HG02973 (cell line): ENCODE results near the gene TLCD3A.
"Not testable (repeated sequence)": the region's sequence is repeated elsewhere in the genome, so short reads cannot be mapped to it uniquely, and the experiment has no call there.

ENCODE experiments used
- ATAC-seq: cut with Tn5 transposase; IDR thresholded peaks from one replicate; pipeline ENCODE4 v1.9.1; 2021; ENCODE audit warnings: moderate library complexity; ENCODE audit not compliant: unreplicated experiment

The TLCD3A gene

GRCh38 chr17:784143-784542 lies 51.7 kb downstream of the TLCD3A start:
- ATAC-seq = no peak

- ATAC-seq = not testable (repeated sequence)
Observed at GRCh38 chr17:785901-786300, 53.5 kb downstream of the TLCD3A start.

DNA sequence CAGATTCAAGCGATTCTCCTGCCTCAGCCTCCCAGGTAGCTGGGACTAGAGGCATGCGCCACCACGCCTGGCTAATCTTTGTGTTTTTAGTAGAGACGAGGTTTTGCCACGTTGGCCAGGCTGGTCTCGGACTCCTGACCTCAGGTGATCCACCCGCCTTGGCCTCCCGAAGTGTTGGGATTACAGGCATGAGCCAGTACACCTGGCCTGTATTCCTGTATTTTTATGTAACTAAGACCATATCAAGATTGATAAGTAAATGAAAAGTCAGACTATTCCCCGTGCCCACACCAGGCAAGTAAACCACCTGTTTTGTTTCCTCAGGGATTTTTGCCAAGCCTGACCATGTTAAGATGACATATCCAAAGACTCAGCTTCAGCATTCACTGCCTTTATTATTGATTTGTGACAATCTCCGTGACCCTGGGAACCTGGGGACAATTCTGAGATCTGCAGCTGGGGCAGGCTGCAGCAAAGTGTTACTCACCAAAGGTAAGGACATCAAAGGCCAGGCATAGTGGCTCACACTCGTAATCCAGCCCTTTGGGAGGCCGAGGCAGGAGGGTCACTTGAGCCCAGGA lies 55.3 kb downstream of the TLCD3A start:
- no peak for ATAC-seq

- no peak for ATAC-seq
Observed at GRCh38 chr17:788551-788950, 56.2 kb downstream of the TLCD3A start.

DNA sequence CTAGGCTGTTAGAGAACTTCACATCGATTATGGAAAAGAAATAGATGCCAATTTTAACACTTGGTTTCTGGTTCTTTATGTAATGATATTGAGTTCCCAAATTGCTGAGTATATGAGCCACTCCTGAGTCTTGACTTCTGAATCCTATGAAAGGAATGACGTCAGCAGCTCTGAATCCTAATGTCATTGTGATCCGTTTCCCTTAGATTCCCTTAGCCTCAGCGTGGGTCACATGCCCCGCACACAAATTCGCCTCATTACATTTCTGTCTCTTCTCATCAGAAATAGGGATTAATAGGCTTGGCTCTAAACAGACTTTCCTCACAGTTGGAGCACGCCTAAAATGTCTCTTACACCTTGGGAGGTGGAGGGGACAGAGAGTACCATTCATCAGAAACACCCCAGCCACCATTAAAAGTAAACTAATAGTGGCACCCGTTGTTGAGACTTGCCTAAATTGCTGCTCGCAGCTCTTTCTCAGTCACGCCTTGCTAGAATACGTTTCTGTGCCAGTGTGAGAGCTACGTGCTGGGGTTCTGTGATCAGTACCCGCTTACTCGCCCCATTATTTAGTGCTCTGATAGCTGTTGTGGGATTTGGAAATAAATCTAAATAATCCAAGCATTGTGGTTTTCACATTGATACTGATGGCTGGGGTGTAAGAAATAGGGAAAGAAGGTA lies 56.9 kb downstream of the TLCD3A start:
- ATAC-seq = no peak

- ATAC-seq = not testable (repeated sequence)
Observed at GRCh38 chr17:789931-790873, 57.8 kb downstream of the TLCD3A start.

DNA sequence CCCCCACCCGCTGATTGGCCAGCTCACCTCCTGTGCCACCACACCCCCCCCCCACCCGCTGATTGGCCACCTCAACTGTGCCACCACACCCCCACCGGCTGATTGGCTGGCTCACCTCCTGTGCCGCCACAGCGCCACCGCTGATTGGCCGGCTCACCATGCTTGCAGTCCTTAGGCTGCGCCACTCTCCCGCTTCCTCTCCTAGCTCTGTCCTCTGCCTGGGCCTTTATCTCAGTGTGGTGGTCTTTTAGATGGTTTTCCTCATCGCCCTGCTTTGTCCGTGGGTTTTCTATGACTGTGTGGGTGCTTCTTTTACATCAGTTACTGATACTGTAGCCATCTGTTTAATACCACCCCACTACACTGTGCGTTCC lies 58.5 kb downstream of the TLCD3A start:
- ATAC-seq = not testable (repeated sequence)

GRCh38 chr17:791829-792228 lies 59.4 kb downstream of the TLCD3A start:
- no peak for ATAC-seq

DNA sequence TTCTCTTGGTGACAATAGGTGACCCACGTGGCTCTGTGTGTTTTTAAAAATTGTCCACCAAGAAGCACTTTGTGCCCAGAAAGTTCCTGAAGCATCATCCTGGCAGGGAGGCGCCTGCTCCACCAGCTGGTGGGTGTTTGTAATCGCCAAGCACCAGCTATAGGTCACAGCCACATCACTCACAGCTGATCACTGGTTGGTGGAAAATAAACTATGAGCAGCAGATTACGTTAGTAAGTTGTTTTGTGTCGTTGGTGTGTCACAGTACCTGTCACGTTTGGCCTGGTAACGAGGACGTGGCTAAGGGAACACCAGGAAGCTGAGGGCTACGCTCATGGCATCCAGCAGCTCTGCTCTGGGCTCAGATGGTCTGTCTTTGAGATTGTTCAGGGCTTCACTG lies 59.9 kb downstream of the TLCD3A start:
- ATAC-seq = no peak
